Brain microvascular endothelial cell (primary cell): Measurements from ENCODE around the gene NEUROG1.

Experiments
- DNase-seq: peaks from one replicate; pipeline ENCODE4 v3.0.0-alpha.2; 2020
- H3K27ac ChIP-seq: fragments of 250-450 bp; sonication (Bioruptor Pico); 2 replicates; pipeline ENCODE4 v1.5.1; 2020; ENCODE audit warnings: mild to moderate bottlenecking, moderate library complexity
- H3K27me3 ChIP-seq: fragments of 250-450 bp; sonication (Bioruptor Pico); replicated peaks from 2 replicates; pipeline ENCODE4 v1.5.1; 2020; ENCODE audit warnings: mild to moderate bottlenecking
- H3K36me3 ChIP-seq: fragments of 250-450 bp; sonication (Bioruptor Pico); replicated peaks from 2 replicates; pipeline ENCODE4 v1.5.1; 2020; ENCODE audit warnings: mild to moderate bottlenecking
- H3K4me3 ChIP-seq: 2 replicates; pipeline ENCODE4 v1.5.1; 2011; ENCODE audit warnings: low read depth, mild to moderate bottlenecking, control low read depth, low read length, moderate library complexity
- in situ Hi-C: cut with HindIII; loops from 2 replicates; pipeline ENCODE4 v1.10.0; 2017; ENCODE audit warnings: low sequenced_read_pairs, low pct_ligation_motif_present
- TF ChIP-seq, protein P1 (sequence below): IDR thresholded peaks from 2 replicates; pipeline ENCODE4 v1.5.1; 2011; ENCODE audit warnings: low read depth, mild to moderate bottlenecking, moderate library complexity, low read length, control low read depth, inconsistent platforms; ENCODE audit errors: missing control alignments

Gene NEUROG1

DNA sequence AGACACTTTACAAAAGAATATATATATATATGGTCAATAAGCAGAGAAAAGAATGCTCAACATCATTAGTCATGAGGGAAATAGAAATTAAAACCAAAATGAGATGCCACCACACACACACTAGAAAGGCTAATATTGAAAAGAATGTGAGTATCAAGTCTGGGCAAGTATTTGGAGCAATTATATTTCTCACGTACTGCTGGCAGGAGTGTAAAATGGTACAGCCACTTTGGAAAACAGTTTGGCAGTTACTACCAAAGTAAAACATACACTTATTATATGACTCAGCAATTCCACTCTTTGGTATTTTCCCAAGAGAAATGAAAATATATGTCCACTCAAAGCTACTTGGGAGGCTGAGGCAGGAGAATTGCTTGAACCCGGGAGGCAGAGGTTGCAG is 29.8 kb downstream of the NEUROG1 start:
- Histone ChIP-seq H3K27ac (no peak overlapping the region), H3K36me3 (no peaks in the 10 kb centered on the region), H3K27me3 (peaks cover 22% of the 10 kb centered on the region), H3K4me3 (no peak overlapping the region)
- TF ChIP-seq, protein P1, sequence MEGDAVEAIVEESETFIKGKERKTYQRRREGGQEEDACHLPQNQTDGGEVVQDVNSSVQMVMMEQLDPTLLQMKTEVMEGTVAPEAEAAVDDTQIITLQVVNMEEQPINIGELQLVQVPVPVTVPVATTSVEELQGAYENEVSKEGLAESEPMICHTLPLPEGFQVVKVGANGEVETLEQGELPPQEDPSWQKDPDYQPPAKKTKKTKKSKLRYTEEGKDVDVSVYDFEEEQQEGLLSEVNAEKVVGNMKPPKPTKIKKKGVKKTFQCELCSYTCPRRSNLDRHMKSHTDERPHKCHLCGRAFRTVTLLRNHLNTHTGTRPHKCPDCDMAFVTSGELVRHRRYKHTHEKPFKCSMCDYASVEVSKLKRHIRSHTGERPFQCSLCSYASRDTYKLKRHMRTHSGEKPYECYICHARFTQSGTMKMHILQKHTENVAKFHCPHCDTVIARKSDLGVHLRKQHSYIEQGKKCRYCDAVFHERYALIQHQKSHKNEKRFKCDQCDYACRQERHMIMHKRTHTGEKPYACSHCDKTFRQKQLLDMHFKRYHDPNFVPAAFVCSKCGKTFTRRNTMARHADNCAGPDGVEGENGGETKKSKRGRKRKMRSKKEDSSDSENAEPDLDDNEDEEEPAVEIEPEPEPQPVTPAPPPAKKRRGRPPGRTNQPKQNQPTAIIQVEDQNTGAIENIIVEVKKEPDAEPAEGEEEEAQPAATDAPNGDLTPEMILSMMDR: no peak
- DNase-seq: no peak
- in situ Hi-C loops: no loop called here

DNA sequence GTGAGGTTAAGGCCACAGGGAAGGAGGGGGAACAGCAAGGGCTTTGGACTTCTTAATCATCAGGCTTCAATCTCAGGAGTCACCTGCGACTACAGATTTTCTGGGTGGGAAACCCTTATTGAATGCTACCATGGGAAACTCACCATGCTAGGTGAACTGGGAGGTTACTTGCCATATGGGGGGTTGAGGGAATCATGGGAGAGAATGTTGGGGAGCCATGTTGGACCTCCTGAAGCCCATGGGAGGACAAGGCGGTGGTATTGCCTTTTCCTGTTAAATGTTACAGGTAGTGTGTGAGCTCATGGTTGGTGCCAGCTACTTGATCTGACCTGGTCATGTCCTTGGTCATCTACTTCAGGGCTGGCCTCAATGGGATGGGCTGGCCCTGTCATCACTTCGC is 31.4 kb downstream of the NEUROG1 start:
- H3K27me3 ChIP-seq: peaks cover 17% of the 10 kb centered on the region
- TF ChIP-seq, protein P1: no peak

GRCh38 chr5:135503871-135504270 is 31.9 kb downstream of the NEUROG1 start:
- Histone ChIP-seq H3K27ac (no peak overlapping the region), H3K36me3 (no peaks in the 10 kb centered on the region), H3K27me3 (peaks cover 18% of the 10 kb centered on the region), H3K4me3 (no peak overlapping the region)
- TF ChIP-seq, protein P1: no peak
- in situ Hi-C loops: no loop called here
- no peak for DNase-seq

More for the DNA sequence above, 31.4 kb downstream of the NEUROG1 start:
- Histone ChIP-seq H3K36me3 (no peaks in the 10 kb centered on the region), H3K27ac (no peak overlapping the region), H3K4me3 (no peak overlapping the region)
- no peak for DNase-seq
- in situ Hi-C loops: no loop called here

- no peak overlapping the region for H3K4me3 ChIP-seq
- H3K27ac ChIP-seq: no peak overlapping the region
- in situ Hi-C loops: no loop called here
- no peak for DNase-seq
- H3K36me3 ChIP-seq: no peaks in the 10 kb centered on the region
- TF ChIP-seq, protein P1: no peak
- H3K27me3 ChIP-seq: peaks cover 12% of the 10 kb centered on the region
Observed at GRCh38 chr5:135502836-135503520, 32.8 kb downstream of the NEUROG1 start.

GRCh38 chr5:135501965-135502364 is 33.8 kb downstream of the NEUROG1 start:
- in situ Hi-C loops: no loop called here
- no peak for DNase-seq
- no peak overlapping the region for H3K4me3 ChIP-seq

More at GRCh38 chr5:135501965-135502364, 33.8 kb downstream of the NEUROG1 start:
- TF ChIP-seq, protein P1: no peak
- no peaks in the 10 kb centered on the region for H3K36me3 ChIP-seq
- peaks cover 8% of the 10 kb centered on the region for H3K27me3 ChIP-seq
- no peak overlapping the region for H3K27ac ChIP-seq
